RCC 7860 (cell line): ENCODE data around the gene DIPK1A.
A peak's percentile ranks its signal among the peaks of the same experiment; 100 is the strongest.

Experiments used
- DNase-seq: peaks from one replicate; pipeline ENCODE4 v3.0.0-alpha.2; 2015; ENCODE audit warnings: low spot score
- FAIRE-seq: peaks from 2 replicates; lab custom pipeline; 2012; peaks lifted over from hg19 to GRCh38; lab: Jason Lieb, UNC

Gene DIPK1A

GRCh38 chr1:92808381-92808780, 152.9 kb downstream of the DIPK1A start:
- DNase-seq (no peak), FAIRE-seq (no peak)

- FAIRE-seq (no peak), DNase-seq (no peak)
These were observed 156.0 kb downstream of the DIPK1A start for GRCh38 chr1:92805216-92805615.

GRCh38 chr1:92804721-92805201, 156.5 kb downstream of the DIPK1A start:
- FAIRE-seq (peak; percentile 81), DNase-seq (peak; percentile 97)

GRCh38 chr1:92803140-92803887, 157.9 kb downstream of the DIPK1A start:
- no peak for FAIRE-seq
- DNase-seq, result no peak

- DNase-seq, result no peak
- FAIRE-seq, result no peak
These were observed 163.3 kb downstream of the DIPK1A start for GRCh38 chr1:92797961-92798360.

GRCh38 chr1:92797297-92797696, 164.0 kb downstream of the DIPK1A start:
- no peak for DNase-seq
- FAIRE-seq, result no peak

GRCh38 chr1:92795166-92795565, 166.1 kb downstream of the DIPK1A start:
- DNase-seq (no peak), FAIRE-seq (no peak)

- no peak for FAIRE-seq
These were observed 168.9 kb downstream of the DIPK1A start for GRCh38 chr1:92792340-92792782.

More at GRCh38 chr1:92792340-92792782, 168.9 kb downstream of the DIPK1A start:
- no peak for DNase-seq
